Mesothelial cell of epicardium (in vitro differentiated cells): ENCODE data around the gene CD63. TPM values are rescaled to one million over a fixed set of nuclear protein-coding genes. Genes with fewer than 3 reads are reported as not detected.

Experiments used
- DNase-seq, 2 experiments: peaks; one replicate each; pipeline ENCODE4 v3.0.0; 2021; ENCODE audit warnings: low spot score in 2 of 2; ENCODE audit not compliant: unreplicated experiment in 2 of 2
- H3K27ac Mint-ChIP-seq: 2 replicates; pipeline ENCODE4 v1.8.0; 2021; ENCODE audit warnings: mixed read lengths
- H3K27me3 Mint-ChIP-seq: 2 replicates; pipeline ENCODE4 v1.8.0; 2021; ENCODE audit warnings: low read depth, mixed read lengths
- H3K36me3 Mint-ChIP-seq: 2 replicates; pipeline ENCODE4 v1.8.0; 2021; ENCODE audit warnings: mixed read lengths
- H3K4me1 Mint-ChIP-seq: 2 replicates; pipeline ENCODE4 v1.8.0; 2021; ENCODE audit warnings: mixed read lengths
- H3K4me3 Mint-ChIP-seq: 2 replicates; pipeline ENCODE4 v1.8.0; 2021; ENCODE audit warnings: mild to moderate bottlenecking, moderate library complexity, mixed read lengths
- H3K9me3 Mint-ChIP-seq: 2 replicates; pipeline ENCODE4 v1.8.0; 2021; ENCODE audit warnings: mixed read lengths
- CTCF ChIP-seq: fragments of 200-600 bp; sonication (generic); IDR thresholded peaks from one replicate; pipeline ENCODE4 v1.5.0; 2021; ENCODE audit warnings: antibody characterized with exemption; ENCODE audit not compliant: unreplicated experiment
- total RNA-seq: library from RNA; stranded (reverse); gene quantifications from 3 replicates; pipeline ENCODE4 v1.2.1, GENCODE V29; 2021

The CD63 gene
- total RNA-seq, 1 donor from 2014 or later: 429 TPM

DNA sequence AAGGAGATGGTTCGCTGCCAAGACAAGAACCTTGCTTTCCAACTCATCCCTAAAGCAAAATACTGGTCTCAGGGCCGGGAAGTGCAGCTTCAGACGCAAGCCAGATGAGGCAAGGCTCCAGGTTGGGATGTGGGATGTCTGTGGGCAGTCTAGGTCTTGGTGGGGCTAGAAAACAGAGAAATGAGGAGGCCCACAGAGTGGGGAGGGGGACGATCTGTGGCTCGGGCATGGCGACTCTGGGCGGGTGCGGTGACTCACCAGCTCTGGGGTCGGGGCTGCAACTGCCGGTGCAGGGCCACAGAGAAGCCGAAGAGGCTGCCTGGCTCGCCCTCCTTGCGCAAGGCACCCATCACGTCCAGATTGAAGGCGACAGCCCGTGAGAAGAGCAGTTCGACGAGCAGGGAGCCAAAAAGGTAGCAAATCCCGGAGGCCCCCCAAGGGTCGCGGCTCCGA, 21.6 kb downstream of the CD63 start:
- no peaks in the 10 kb centered on the region for H3K36me3 Mint-ChIP-seq

DNA sequence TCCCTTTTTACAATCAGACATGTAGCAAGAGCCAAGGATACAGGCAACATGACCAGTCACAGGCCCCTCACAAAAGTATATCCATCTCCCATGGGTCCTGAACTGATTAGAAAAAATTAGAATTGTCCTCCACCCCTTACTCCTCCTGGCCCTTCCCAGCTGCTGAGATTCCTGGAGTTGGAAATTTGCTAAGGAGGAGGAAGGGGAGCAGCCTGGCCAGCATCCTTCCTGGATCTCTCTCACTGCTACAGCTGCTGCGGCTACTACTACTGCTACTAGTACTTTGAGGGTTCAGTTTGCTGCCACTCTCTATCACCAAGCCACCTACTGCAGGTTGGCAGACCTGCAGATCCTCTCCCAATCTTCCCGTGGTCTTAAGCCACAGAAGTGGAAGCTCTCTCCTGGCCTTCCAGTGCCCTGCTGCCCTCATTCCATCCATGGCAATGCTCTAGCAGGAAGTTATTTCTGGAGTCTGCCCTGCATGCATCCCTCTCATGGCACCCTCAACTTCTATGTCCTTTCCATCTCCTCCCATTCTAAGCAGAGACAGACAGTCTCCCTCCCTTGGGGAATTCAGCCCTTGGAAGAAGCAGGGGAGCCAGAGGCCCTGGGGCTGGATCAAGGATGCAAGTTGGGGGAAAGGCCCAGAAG, 22.1 kb downstream of the CD63 start:
- H3K27ac Mint-ChIP-seq: no peak overlapping the region
- H3K27me3 Mint-ChIP-seq: peaks cover 71% of the 10 kb centered on the region
- H3K4me1 Mint-ChIP-seq: peaks cover 17% of the 10 kb centered on the region
- no peaks in the 10 kb centered on the region for H3K9me3 Mint-ChIP-seq
- H3K36me3 Mint-ChIP-seq: no peaks in the 10 kb centered on the region
- no peak for DNase-seq
- TF ChIP-seq CTCF: no peak
- H3K4me3 Mint-ChIP-seq: peak overlapping the region; percentile 74

More for the DNA sequence above, 21.6 kb downstream of the CD63 start:
- TF ChIP-seq CTCF: no peak
- Mint-ChIP-seq H3K27me3 (peaks cover 76% of the 10 kb centered on the region), H3K4me1 (peaks cover 17% of the 10 kb centered on the region), H3K27ac (no peak overlapping the region), H3K9me3 (no peaks in the 10 kb centered on the region), H3K4me3 (peak overlapping the region; percentile 74)
- DNase-seq: no peak

- peaks cover 17% of the 10 kb centered on the region for H3K4me1 Mint-ChIP-seq
- H3K27ac Mint-ChIP-seq: no peak overlapping the region
- no peaks in the 10 kb centered on the region for H3K36me3 Mint-ChIP-seq
- DNase-seq: no peak
- no peaks in the 10 kb centered on the region for H3K9me3 Mint-ChIP-seq
- peaks cover 67% of the 10 kb centered on the region for H3K27me3 Mint-ChIP-seq
- no peak overlapping the region for H3K4me3 Mint-ChIP-seq
- TF ChIP-seq CTCF: no peak
Observed at GRCh38 chr12:55705782-55706402, 22.9 kb downstream of the CD63 start.

DNA sequence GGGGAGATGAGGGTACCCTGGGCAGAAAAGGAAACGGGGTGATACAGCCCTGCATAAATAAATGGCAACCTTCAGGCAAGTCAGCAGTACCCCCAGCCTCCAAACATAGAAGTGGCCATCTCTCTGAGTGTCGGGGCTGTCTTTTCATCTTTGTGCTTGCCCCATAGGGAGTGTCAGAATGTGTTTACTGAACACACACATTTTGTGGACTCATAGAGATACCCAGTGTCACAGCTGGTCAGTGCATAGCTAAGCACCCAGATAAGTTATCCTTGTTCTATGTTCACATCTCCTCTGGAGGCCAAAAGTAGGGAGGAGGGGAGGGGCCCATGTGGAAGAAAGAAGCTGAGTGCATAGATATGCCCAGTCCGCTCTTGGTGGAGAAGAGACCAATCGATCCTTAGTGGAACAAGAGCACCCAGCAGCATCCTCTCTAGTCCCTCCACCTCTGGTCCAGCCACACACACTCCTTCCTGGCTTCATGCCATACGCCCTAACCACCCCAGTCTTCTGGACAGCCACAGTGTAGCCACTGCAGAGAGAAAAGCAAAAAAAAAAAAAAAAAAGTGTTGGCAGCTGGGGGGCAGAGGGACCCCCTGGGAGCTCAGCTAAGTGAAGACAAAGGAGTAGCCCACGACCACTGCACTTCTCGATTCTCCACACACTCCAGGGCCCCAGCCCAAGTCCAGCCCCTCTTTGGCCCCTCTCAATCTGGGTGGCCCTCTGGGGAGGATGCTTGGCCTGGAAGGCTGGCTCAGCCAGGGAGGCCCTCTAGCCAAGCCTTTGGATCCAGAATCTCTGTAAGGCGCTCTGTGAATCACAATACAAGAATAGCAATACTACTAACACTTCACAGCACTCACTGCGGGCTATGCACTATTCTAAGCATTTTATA, 23.7 kb downstream of the CD63 start:
- Mint-ChIP-seq H3K4me3 (no peak overlapping the region), H3K4me1 (peaks cover 17% of the 10 kb centered on the region)
- DNase-seq: no peak

More for the DNA sequence above, 23.7 kb downstream of the CD63 start:
- no peak overlapping the region for H3K27ac Mint-ChIP-seq
- no peak for TF ChIP-seq CTCF
- H3K36me3 Mint-ChIP-seq: no peaks in the 10 kb centered on the region
- no peaks in the 10 kb centered on the region for H3K9me3 Mint-ChIP-seq
- peaks cover 59% of the 10 kb centered on the region for H3K27me3 Mint-ChIP-seq
